Calu3 (cell line): ENCODE data around the gene NUP210. TPM values are rescaled to one million over a fixed set of nuclear protein-coding genes. Genes with fewer than 3 reads are reported as not detected.

Source experiments
- BruUV-seq: library from RNA; stranded (reverse); fragments of 400-500 nt; replicated peaks from 2 replicates; lab custom pipeline; 2021; lab: Mats Ljungman, UMichigan
- CTCF ChIA-PET: fragments of 300-600 bp; sonication (Branson Sonifier 250); formaldehyde crosslinking; loops from one replicate; lab custom pipeline; 2022; ENCODE audit warnings: antibody characterized with exemption; lab: Charles Lee
- DNase-seq: peaks from one replicate; pipeline ENCODE4 v3.0.0; 2022
- H3K27ac Mint-ChIP-seq: one replicate; pipeline ENCODE4 v1.8.0; 2022; ENCODE audit warnings: mixed read lengths; ENCODE audit not compliant: unreplicated experiment
- H3K27me3 Mint-ChIP-seq: one replicate; pipeline ENCODE4 v1.8.0; 2022; ENCODE audit warnings: mixed read lengths; ENCODE audit not compliant: unreplicated experiment
- H3K36me3 Mint-ChIP-seq: one replicate; pipeline ENCODE4 v1.8.0; 2022; ENCODE audit warnings: mild to moderate bottlenecking, moderate library complexity, mixed read lengths; ENCODE audit not compliant: insufficient read depth, unreplicated experiment
- H3K4me1 Mint-ChIP-seq: one replicate; pipeline ENCODE4 v1.8.0; 2022; ENCODE audit warnings: mild to moderate bottlenecking, low read depth, mixed read lengths; ENCODE audit not compliant: unreplicated experiment
- H3K4me3 Mint-ChIP-seq: one replicate; pipeline ENCODE4 v1.8.0; 2022; ENCODE audit warnings: mild to moderate bottlenecking, low read depth, moderate library complexity, mixed read lengths; ENCODE audit not compliant: unreplicated experiment
- H3K9me3 Mint-ChIP-seq: one replicate; pipeline ENCODE4 v1.8.0; 2022; ENCODE audit warnings: low read depth, mixed read lengths; ENCODE audit not compliant: unreplicated experiment
- CTCF ChIP-seq: fragments of 200-600 bp; IDR thresholded peaks from one replicate; pipeline ENCODE4 v1.8.0; 2022; ENCODE audit warnings: antibody characterized with exemption; ENCODE audit not compliant: unreplicated experiment
- intact Hi-C: fragments of 100-400 bp; cut with micrococcal nuclease; formaldehyde crosslinking; loops from one replicate; pipeline ENCODE4 v1.10.0; 2022; ENCODE audit not compliant: unreplicated experiment
- total RNA-seq: library from RNA; stranded (reverse); gene quantifications from 2 replicates; pipeline ENCODE4 v1.2.3, GENCODE V29; 2022

The NUP210 gene
- total RNA-seq, 1 experiment from 2014 or later: 76.9 TPM

GRCh38 chr3:13272831-13273603 lies 147.1 kb downstream of the NUP210 start:
- Mint-ChIP-seq H3K4me3 (no peak overlapping the region), H3K4me1 (no peaks in the 10 kb centered on the region), H3K36me3 (no peaks in the 10 kb centered on the region), H3K9me3 (no peaks in the 10 kb centered on the region), H3K27me3 (peaks cover 84% of the 10 kb centered on the region), H3K27ac (no peak overlapping the region)
- CTCF ChIA-PET: no interaction called here
- DNase-seq: no peak
- no TSS peak for BruUV-seq
- no peak for TF ChIP-seq CTCF
- intact Hi-C loops: no loop called here

- CTCF ChIA-PET: no interaction called here
- no peak for DNase-seq
- no TSS peak for BruUV-seq
- TF ChIP-seq CTCF: no peak
- H3K9me3 Mint-ChIP-seq: no peaks in the 10 kb centered on the region
- H3K27ac Mint-ChIP-seq: no peak overlapping the region
- H3K36me3 Mint-ChIP-seq: no peaks in the 10 kb centered on the region
- peaks cover 78% of the 10 kb centered on the region for H3K27me3 Mint-ChIP-seq
- no peak overlapping the region for H3K4me3 Mint-ChIP-seq
- intact Hi-C loops: no loop called here
- no peaks in the 10 kb centered on the region for H3K4me1 Mint-ChIP-seq
Measured at GRCh38 chr3:13269711-13270378, 150.3 kb downstream of the NUP210 start.

- Mint-ChIP-seq H3K4me1 (no peaks in the 10 kb centered on the region), H3K27me3 (peaks cover 78% of the 10 kb centered on the region), H3K4me3 (no peak overlapping the region), H3K27ac (no peak overlapping the region), H3K36me3 (no peaks in the 10 kb centered on the region), H3K9me3 (no peaks in the 10 kb centered on the region)
- no peak for DNase-seq
- CTCF ChIA-PET: no interaction called here
- intact Hi-C loops: no loop called here
- no TSS peak for BruUV-seq
- TF ChIP-seq CTCF: no peak
Measured at GRCh38 chr3:13268961-13269441, 151.1 kb downstream of the NUP210 start.

GRCh38 chr3:13268120-13268519 lies 152.0 kb downstream of the NUP210 start:
- intact Hi-C loops: no loop called here
- Mint-ChIP-seq H3K27me3 (peaks cover 70% of the 10 kb centered on the region), H3K9me3 (no peaks in the 10 kb centered on the region), H3K36me3 (no peaks in the 10 kb centered on the region), H3K27ac (no peak overlapping the region), H3K4me3 (no peak overlapping the region), H3K4me1 (no peaks in the 10 kb centered on the region)
- BruUV-seq: no TSS peak
- no peak for TF ChIP-seq CTCF
- CTCF ChIA-PET: no interaction called here
- no peak for DNase-seq
